ENCODE data around the gene HMGB1.
A peak's percentile ranks its signal among the peaks of the same experiment; 100 is the strongest.

HMGB1 gene

GRCh38 chr13:30465593-30466357 is at the start of gene HMGB1:
HMGB1 (minus strand) TSS chr13:30465936; CDS start chr13:30463680, 2,256 bp downstream.
- peak; percentile 100 for DNase-seq

- no peak for DNase-seq
Measured at GRCh38 chr13:30510811-30511371, 45.2 kb upstream of the HMGB1 start.

GRCh38 chr13:30510091-30510490 is 44.4 kb upstream of the HMGB1 start:
- DNase-seq: no peak

GRCh38 chr13:30509254-30510050 is 43.7 kb upstream of the HMGB1 start:
- no peak for DNase-seq

GRCh38 chr13:30504081-30504480 is 38.3 kb upstream of the HMGB1 start:
- DNase-seq: no peak

- DNase-seq: no peak
Measured at GRCh38 chr13:30502237-30502636, 36.5 kb upstream of the HMGB1 start.

GRCh38 chr13:30499338-30499737 is 33.6 kb upstream of the HMGB1 start:
- no peak for DNase-seq

- no peak for DNase-seq
Measured at GRCh38 chr13:30496147-30496546, 30.4 kb upstream of the HMGB1 start.

GRCh38 chr13:30495746-30496145 is 30.0 kb upstream of the HMGB1 start:
- DNase-seq: no peak

- DNase-seq: no peak
Measured at GRCh38 chr13:30493658-30494381, 28.1 kb upstream of the HMGB1 start.

GRCh38 chr13:30487075-30487470 is 21.3 kb upstream of the HMGB1 start:
- no peak for DNase-seq

GRCh38 chr13:30486230-30487074 is 20.7 kb upstream of the HMGB1 start:
- DNase-seq: no peak

GRCh38 chr13:30481241-30481760 is 15.6 kb upstream of the HMGB1 start:
- DNase-seq: no peak

GRCh38 chr13:30480292-30480950 is 14.7 kb upstream of the HMGB1 start:
- DNase-seq: no peak

- no peak for DNase-seq
Measured at GRCh38 chr13:30479883-30480219, 14.1 kb upstream of the HMGB1 start.

- no peak for DNase-seq
Measured at GRCh38 chr13:30479154-30479882, 13.6 kb upstream of the HMGB1 start.

GRCh38 chr13:30477346-30478195 is 11.8 kb upstream of the HMGB1 start:
- peak; percentile 15 for DNase-seq

GRCh38 chr13:30473675-30474074 is 7.9 kb upstream of the HMGB1 start:
- DNase-seq: no peak

GRCh38 chr13:30466841-30467252 is 1.1 kb upstream of the HMGB1 start:
- peak; percentile 38 for DNase-seq

GRCh38 chr13:30466358-30466714 is 600 bp upstream of the HMGB1 start:
- DNase-seq: no peak

Data from GDM1 (cell line).